Mesothelial cell of epicardium (in vitro differentiated cells): ENCODE measurements around the gene LIF. TPM values are rescaled to one million over a fixed set of nuclear protein-coding genes. Genes with fewer than 3 reads are reported as not detected.

ENCODE experiments used
- DNase-seq, 2 experiments: peaks; one replicate each; pipeline ENCODE4 v3.0.0; 2021; ENCODE audit warnings: low spot score in 2 of 2; ENCODE audit not compliant: unreplicated experiment in 2 of 2
- H3K27ac Mint-ChIP-seq: 2 replicates; pipeline ENCODE4 v1.8.0; 2021; ENCODE audit warnings: mixed read lengths
- H3K27me3 Mint-ChIP-seq: 2 replicates; pipeline ENCODE4 v1.8.0; 2021; ENCODE audit warnings: low read depth, mixed read lengths
- H3K36me3 Mint-ChIP-seq: 2 replicates; pipeline ENCODE4 v1.8.0; 2021; ENCODE audit warnings: mixed read lengths
- H3K4me1 Mint-ChIP-seq: 2 replicates; pipeline ENCODE4 v1.8.0; 2021; ENCODE audit warnings: mixed read lengths
- H3K4me3 Mint-ChIP-seq: 2 replicates; pipeline ENCODE4 v1.8.0; 2021; ENCODE audit warnings: mild to moderate bottlenecking, moderate library complexity, mixed read lengths
- H3K9me3 Mint-ChIP-seq: 2 replicates; pipeline ENCODE4 v1.8.0; 2021; ENCODE audit warnings: mixed read lengths
- CTCF ChIP-seq: fragments of 200-600 bp; sonication (generic); IDR thresholded peaks from one replicate; pipeline ENCODE4 v1.5.0; 2021; ENCODE audit warnings: antibody characterized with exemption; ENCODE audit not compliant: unreplicated experiment
- total RNA-seq: library from RNA; stranded (reverse); gene quantifications from 3 replicates; pipeline ENCODE4 v1.2.1, GENCODE V29; 2021

The LIF gene
- total RNA-seq, 1 donor from 2014 or later: 15.8 TPM

GRCh38 chr22:30222321-30222720 lies 24.2 kb downstream of the LIF start:
- no peak overlapping the region for H3K27ac Mint-ChIP-seq
- H3K4me3 Mint-ChIP-seq: no peak overlapping the region
- no peak for TF ChIP-seq CTCF
- no peaks in the 10 kb centered on the region for H3K36me3 Mint-ChIP-seq
- peaks cover 4% of the 10 kb centered on the region for H3K9me3 Mint-ChIP-seq
- no peaks in the 10 kb centered on the region for H3K27me3 Mint-ChIP-seq
- peaks cover 21% of the 10 kb centered on the region for H3K4me1 Mint-ChIP-seq
- DNase-seq: no peak

GRCh38 chr22:30221121-30221992 lies 25.2 kb downstream of the LIF start:
- DNase-seq: no peak
- peaks cover 22% of the 10 kb centered on the region for H3K4me1 Mint-ChIP-seq
- no peak overlapping the region for H3K4me3 Mint-ChIP-seq
- H3K36me3 Mint-ChIP-seq: no peaks in the 10 kb centered on the region
- no peak overlapping the region for H3K27ac Mint-ChIP-seq
- TF ChIP-seq CTCF: no peak
- no peaks in the 10 kb centered on the region for H3K27me3 Mint-ChIP-seq
- H3K9me3 Mint-ChIP-seq: peaks cover 4% of the 10 kb centered on the region

GRCh38 chr22:30220338-30221012 lies 26.1 kb downstream of the LIF start:
- Mint-ChIP-seq H3K36me3 (no peaks in the 10 kb centered on the region), H3K4me3 (no peak overlapping the region), H3K27me3 (no peaks in the 10 kb centered on the region), H3K9me3 (peaks cover 4% of the 10 kb centered on the region), H3K4me1 (peaks cover 22% of the 10 kb centered on the region), H3K27ac (peak overlapping the region; percentile 48)
- TF ChIP-seq CTCF: no peak
- DNase-seq: no peak

- Mint-ChIP-seq H3K27me3 (no peaks in the 10 kb centered on the region), H3K36me3 (no peaks in the 10 kb centered on the region), H3K4me1 (peaks cover 25% of the 10 kb centered on the region), H3K9me3 (no peaks in the 10 kb centered on the region), H3K4me3 (no peak overlapping the region), H3K27ac (peak overlapping the region; percentile 48)
- DNase-seq: no peak
- TF ChIP-seq CTCF: no peak
Measured at GRCh38 chr22:30219668-30220278, 26.8 kb downstream of the LIF start.

GRCh38 chr22:30219049-30219654 lies 27.4 kb downstream of the LIF start:
- H3K4me3 Mint-ChIP-seq: no peak overlapping the region
- no peak for DNase-seq
- no peaks in the 10 kb centered on the region for H3K9me3 Mint-ChIP-seq
- H3K27me3 Mint-ChIP-seq: no peaks in the 10 kb centered on the region
- peaks cover 23% of the 10 kb centered on the region for H3K4me1 Mint-ChIP-seq
- H3K36me3 Mint-ChIP-seq: no peaks in the 10 kb centered on the region
- H3K27ac Mint-ChIP-seq: peak overlapping the region; percentile 79
- peak; percentile 39 for TF ChIP-seq CTCF
